H1 (cell line): Measurements from ENCODE around the gene C6orf163.
"Not testable (repeated sequence)": the region's sequence is repeated elsewhere in the genome, so short reads cannot be mapped to it uniquely, and the experiment has no call there.

ENCODE experiments used
- BRCA1 ChIP-seq: IDR thresholded peaks from 2 replicates; pipeline ENCODE4 v1.6.1; 2012; ENCODE audit warnings: low read depth, low read length, improper control_type of control experiment
- EGR1 ChIP-seq: IDR thresholded peaks from 2 replicates; pipeline ENCODE4 v1.6.1; 2011; ENCODE audit warnings: low read depth, low read length, borderline replicate concordance
- EZH2 ChIP-seq: fragments of 200-600 bp; sonication (generic); IDR thresholded peaks from 2 replicates; pipeline ENCODE4 v1.7.1; 2012; ENCODE audit warnings: low read depth, mild to moderate bottlenecking, moderate library complexity, low read length, inconsistent platforms; ENCODE audit not compliant: severe bottlenecking
- POLR2A ChIP-seq, 2 experiments: IDR thresholded peaks; 1 replicate in 1 of 2; 2 replicates in 1 of 2; pipeline ENCODE4 v1.6.1; 2011; ENCODE audit warnings: low read depth in 2 of 2, low read length in 2 of 2, mild to moderate bottlenecking in 2 of 2; ENCODE audit errors: control extremely low read depth in 1 of 2
- RFX5 ChIP-seq: IDR thresholded peaks from 2 replicates; pipeline ENCODE4 v1.6.1; 2011; ENCODE audit warnings: low read depth, low read length, improper control_type of control experiment, borderline replicate concordance
- SIRT6 ChIP-seq: IDR thresholded peaks from one replicate; pipeline ENCODE4 v1.7.1; 2012; ENCODE audit warnings: low read length, inconsistent platforms
- SP2 ChIP-seq: IDR thresholded peaks from 2 replicates; pipeline ENCODE4 v1.6.1; 2012; ENCODE audit warnings: mild to moderate bottlenecking, low read length, inconsistent platforms
- TAF1 ChIP-seq: IDR thresholded peaks from 2 replicates; pipeline ENCODE4 v1.6.1; 2011; ENCODE audit warnings: mild to moderate bottlenecking, low read depth, low read length
- TF ChIP-seq, protein P1 (sequence below), 3 experiments: IDR thresholded peaks; 1 replicate in 2 of 3; 2 replicates in 1 of 3; pipeline versions ENCODE4 v1.5.1 to v1.6.1; 2011; ENCODE audit warnings: low read length in 3 of 3, mild to moderate bottlenecking in 3 of 3, inconsistent platforms in 2 of 3, low read depth in 1 of 3, moderate library complexity in 1 of 3; ENCODE audit not compliant: insufficient read depth in 1 of 3; ENCODE audit errors: control extremely low read depth in 1 of 3
- TF ChIP-seq, protein P2 (sequence below): IDR thresholded peaks from 2 replicates; pipeline ENCODE4 v1.6.1; 2012; ENCODE audit warnings: inconsistent platforms

DNA sequence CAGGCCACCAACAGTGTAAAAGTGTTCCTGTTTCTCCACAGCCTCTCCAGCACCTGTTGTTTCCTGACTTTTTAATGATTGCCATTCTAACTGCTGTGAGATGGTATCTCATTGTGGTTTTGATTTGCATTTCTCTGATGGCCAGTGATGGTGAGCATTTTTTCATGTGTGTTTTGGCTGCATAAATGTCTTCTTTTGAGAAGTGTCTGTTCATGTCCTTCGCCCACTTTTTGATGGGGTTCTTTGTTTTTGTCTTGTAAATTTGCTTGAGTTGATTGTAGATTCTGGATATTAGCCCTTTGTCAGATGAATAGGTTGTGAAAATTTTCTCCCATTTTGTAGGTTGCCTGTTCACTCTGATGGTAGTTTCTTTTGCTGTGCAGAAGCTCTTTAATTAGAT lies 20.7 kb upstream of the C6orf163 start:
- not testable (repeated sequence) for TF ChIP-seq POLR2A (IDR thresholded peaks at IDR 0.05; ENCODE audit: control extremely low read depth in 1 of 2, low read depth in 2 of 2, low read length in 2 of 2); EGR1; RFX5; SP2; EZH2; SIRT6; TAF1; BRCA1
- TF ChIP-seq, protein P1, sequence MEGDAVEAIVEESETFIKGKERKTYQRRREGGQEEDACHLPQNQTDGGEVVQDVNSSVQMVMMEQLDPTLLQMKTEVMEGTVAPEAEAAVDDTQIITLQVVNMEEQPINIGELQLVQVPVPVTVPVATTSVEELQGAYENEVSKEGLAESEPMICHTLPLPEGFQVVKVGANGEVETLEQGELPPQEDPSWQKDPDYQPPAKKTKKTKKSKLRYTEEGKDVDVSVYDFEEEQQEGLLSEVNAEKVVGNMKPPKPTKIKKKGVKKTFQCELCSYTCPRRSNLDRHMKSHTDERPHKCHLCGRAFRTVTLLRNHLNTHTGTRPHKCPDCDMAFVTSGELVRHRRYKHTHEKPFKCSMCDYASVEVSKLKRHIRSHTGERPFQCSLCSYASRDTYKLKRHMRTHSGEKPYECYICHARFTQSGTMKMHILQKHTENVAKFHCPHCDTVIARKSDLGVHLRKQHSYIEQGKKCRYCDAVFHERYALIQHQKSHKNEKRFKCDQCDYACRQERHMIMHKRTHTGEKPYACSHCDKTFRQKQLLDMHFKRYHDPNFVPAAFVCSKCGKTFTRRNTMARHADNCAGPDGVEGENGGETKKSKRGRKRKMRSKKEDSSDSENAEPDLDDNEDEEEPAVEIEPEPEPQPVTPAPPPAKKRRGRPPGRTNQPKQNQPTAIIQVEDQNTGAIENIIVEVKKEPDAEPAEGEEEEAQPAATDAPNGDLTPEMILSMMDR (IDR thresholded peaks at IDR 0.05; ENCODE audit: control extremely low read depth in 1 of 3, insufficient read depth in 1 of 3, low read depth in 1 of 3, low read length in 3 of 3) = not testable (repeated sequence)
- TF ChIP-seq, protein P2, sequence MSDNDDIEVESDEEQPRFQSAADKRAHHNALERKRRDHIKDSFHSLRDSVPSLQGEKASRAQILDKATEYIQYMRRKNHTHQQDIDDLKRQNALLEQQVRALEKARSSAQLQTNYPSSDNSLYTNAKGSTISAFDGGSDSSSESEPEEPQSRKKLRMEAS = not testable (repeated sequence)
